Panc1 (cell line): ENCODE data around the gene MAP3K13.

ENCODE experiments used
- POLR2AphosphoS5 ChIP-seq: IDR thresholded peaks from 2 replicates; pipeline ENCODE4 v1.6.1; 2012; ENCODE audit warnings: mild to moderate bottlenecking, low read depth, low read length, moderate library complexity
- TF ChIP-seq, protein P1 (sequence below): fragments of 450-650 bp; IDR thresholded peaks from 2 replicates; pipeline ENCODE4 v1.5.1; 2017; ENCODE audit warnings: mild to moderate bottlenecking

GRCh38 chr3:185356499-185356898 lies 6.4 kb upstream of the MAP3K13 start:
- TF ChIP-seq, protein P1, sequence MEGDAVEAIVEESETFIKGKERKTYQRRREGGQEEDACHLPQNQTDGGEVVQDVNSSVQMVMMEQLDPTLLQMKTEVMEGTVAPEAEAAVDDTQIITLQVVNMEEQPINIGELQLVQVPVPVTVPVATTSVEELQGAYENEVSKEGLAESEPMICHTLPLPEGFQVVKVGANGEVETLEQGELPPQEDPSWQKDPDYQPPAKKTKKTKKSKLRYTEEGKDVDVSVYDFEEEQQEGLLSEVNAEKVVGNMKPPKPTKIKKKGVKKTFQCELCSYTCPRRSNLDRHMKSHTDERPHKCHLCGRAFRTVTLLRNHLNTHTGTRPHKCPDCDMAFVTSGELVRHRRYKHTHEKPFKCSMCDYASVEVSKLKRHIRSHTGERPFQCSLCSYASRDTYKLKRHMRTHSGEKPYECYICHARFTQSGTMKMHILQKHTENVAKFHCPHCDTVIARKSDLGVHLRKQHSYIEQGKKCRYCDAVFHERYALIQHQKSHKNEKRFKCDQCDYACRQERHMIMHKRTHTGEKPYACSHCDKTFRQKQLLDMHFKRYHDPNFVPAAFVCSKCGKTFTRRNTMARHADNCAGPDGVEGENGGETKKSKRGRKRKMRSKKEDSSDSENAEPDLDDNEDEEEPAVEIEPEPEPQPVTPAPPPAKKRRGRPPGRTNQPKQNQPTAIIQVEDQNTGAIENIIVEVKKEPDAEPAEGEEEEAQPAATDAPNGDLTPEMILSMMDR = no peak
- no peak for TF ChIP-seq POLR2AphosphoS5
